ENCODE results near the gene SPAG16.

Gene SPAG16

DNA sequence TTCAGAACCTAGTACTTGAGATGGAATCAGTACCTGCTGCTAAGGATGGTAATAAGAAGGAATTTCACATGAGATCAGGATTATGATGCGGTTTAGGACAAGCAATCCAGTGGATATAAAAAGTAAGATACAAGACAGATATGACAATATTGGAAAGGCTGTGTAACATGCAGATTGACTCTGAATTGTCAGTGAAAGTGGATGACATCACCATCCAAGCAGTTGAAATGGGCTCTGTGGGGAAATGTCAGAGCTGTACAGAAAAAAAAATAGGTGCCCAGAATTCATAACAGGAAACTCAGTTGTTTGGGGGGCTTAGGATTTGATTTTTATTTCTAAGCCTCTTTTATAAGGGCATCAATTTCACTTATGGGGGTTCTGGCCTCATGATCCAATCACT lies 438.3 kb downstream of the SPAG16 start (continued):
- TF ChIP-seq ZNF837 (tag by site-specific recombination; IDR thresholded peaks at IDR 0.05) (no peak), TSHZ1 (tag by site-specific recombination; IDR thresholded peaks at IDR 0.05; ENCODE audit: borderline replicate concordance) (no peak), ZNF664 (tag by site-specific recombination; IDR thresholded peaks at IDR 0.05) (no peak), KLF17 (tag by site-specific recombination; IDR thresholded peaks at IDR 0.05) (no peak), SP3 (tag by site-specific recombination; IDR thresholded peaks at IDR 0.05) (no peak), ZNF623 (tag by site-specific recombination; IDR thresholded peaks at IDR 0.05) (no peak), ZNF629 (tag by site-specific recombination; IDR thresholded peaks at IDR 0.05) (no peak), ZNF211 (tag by site-specific recombination; IDR thresholded peaks at IDR 0.05; ENCODE audit: low read depth) (no peak), TRIM28 (IDR thresholded peaks at IDR 0.05; ENCODE audit: borderline replicate concordance, low read length) (no peak), WT1 (tag by site-specific recombination; IDR thresholded peaks at IDR 0.05) (no peak), ZNF341 (tag by site-specific recombination; IDR thresholded peaks at IDR 0.05; ENCODE audit: low read depth) (no peak)
- TF ChIP-seq, protein P1, sequence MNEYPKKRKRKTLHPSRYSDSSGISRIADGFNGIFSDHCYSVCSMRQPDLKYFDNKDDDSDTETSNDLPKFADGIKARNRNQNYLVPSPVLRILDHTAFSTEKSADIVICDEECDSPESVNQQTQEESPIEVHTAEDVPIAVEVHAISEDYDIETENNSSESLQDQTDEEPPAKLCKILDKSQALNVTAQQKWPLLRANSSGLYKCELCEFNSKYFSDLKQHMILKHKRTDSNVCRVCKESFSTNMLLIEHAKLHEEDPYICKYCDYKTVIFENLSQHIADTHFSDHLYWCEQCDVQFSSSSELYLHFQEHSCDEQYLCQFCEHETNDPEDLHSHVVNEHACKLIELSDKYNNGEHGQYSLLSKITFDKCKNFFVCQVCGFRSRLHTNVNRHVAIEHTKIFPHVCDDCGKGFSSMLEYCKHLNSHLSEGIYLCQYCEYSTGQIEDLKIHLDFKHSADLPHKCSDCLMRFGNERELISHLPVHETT (tag by site-specific recombination; IDR thresholded peaks at IDR 0.05), result no peak

DNA sequence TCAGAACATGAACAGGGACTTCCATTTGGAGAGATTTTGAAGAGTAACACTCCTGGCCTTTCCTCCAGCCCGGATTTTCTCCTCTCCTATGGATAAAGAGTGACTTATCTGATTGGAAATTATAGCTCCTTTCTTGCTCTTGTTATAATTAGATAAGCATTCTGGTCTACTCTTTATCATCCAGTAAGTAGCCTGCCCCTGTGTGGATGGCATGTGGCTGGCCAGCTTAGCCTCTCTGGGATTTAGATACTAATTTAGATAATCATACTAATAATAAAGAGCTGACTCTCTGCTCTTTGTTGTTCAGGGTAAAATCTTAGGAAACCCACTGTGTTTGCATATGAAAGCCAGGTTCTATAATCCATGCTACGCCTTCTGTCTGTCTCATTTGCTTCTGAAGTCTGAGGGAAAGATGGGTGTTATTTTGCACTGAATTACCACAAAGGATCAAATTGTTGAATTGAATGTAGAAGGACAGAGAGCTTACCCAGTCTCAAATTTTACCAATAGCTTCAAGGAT lies 438.8 kb downstream of the SPAG16 start:
- ChIA-PET CTCF (interaction anchor here (0.9 kb wide), 1 partner anchor 21 kb away, joined by 3 read pairs; no protein-coding TSS in a partner anchor), POLR2A (no interaction called here)
- no peaks in the 10 kb centered on the region for H3K36me3 ChIP-seq (ENCODE audit: control insufficient read depth in 2 of 2, insufficient read depth in 1 of 2, low read length in 2 of 2)
- H3K9me3 ChIP-seq (ENCODE audit: control insufficient read depth, insufficient read depth, low read depth, low read length), result no peaks in the 10 kb centered on the region
- no peak for TF ChIP-seq ZNF157 (tag by site-specific recombination; IDR thresholded peaks at IDR 0.05)
- TF ChIP-seq INSM2 (tag by site-specific recombination; IDR thresholded peaks at IDR 0.05), result no peak
- TF ChIP-seq PRDM10 (tag by site-specific recombination; IDR thresholded peaks at IDR 0.05), result no peak
- H3K27ac ChIP-seq (ENCODE audit: extremely low read depth, low read depth, low read length), result no peak overlapping the region
- no peak overlapping the region for H3K4me3 ChIP-seq (ENCODE audit: low read depth, low read length)
- no peaks in the 10 kb centered on the region for H3K4me1 ChIP-seq (ENCODE audit: control insufficient read depth, insufficient read depth, low read length)
